Measurements from ENCODE around the gene TNFSF13. TPM values are rescaled to one million over a fixed set of nuclear protein-coding genes. Genes with fewer than 3 reads are reported as not detected.

TNFSF13 gene
- total and polyA plus RNA-seq, 3 experiments from 2014 or later, result 0.80 to 1.6 TPM; not detected in 1

Other genes starting within 250 kb of the TNFSF13 start
Only the 30 nearest of the 31 such genes appear.
- gene NEURL4, start 229.4 kb upstream of the TNFSF13 start, total RNA-seq, result 10 to 100 TPM; 60.1 to 60.7 TPM
- gene NEURL4, start 229.4 kb upstream of the TNFSF13 start, polyA plus RNA-seq, result 2.7 TPM
- gene ACAP1, start 222.2 kb upstream of the TNFSF13 start, total RNA-seq, result 100 to 1,000 TPM; 216 to 225 TPM
- gene ACAP1, start 222.2 kb upstream of the TNFSF13 start, polyA plus RNA-seq, result 274 TPM
- gene KCTD11, start 206.6 kb upstream of the TNFSF13 start, total RNA-seq, result 1 to 10 TPM; 4.6 to 5.1 TPM
- 1.9 TPM for gene KCTD11, start 206.6 kb upstream of the TNFSF13 start, polyA plus RNA-seq
- not detected for gene TMEM95, start 203.6 kb upstream of the TNFSF13 start, total RNA-seq
- gene TMEM95, start 203.6 kb upstream of the TNFSF13 start, polyA plus RNA-seq, result not detected
- 1 to 10 TPM; 4.4 to 5.8 TPM for gene TNK1, start 177.7 kb upstream of the TNFSF13 start, total RNA-seq
- 3.1 TPM for gene TNK1, start 177.7 kb upstream of the TNFSF13 start, polyA plus RNA-seq
- 10 to 100 TPM; 79.1 to 81.6 TPM for gene PLSCR3, start 164.2 kb upstream of the TNFSF13 start, total RNA-seq
- gene PLSCR3, start 164.2 kb upstream of the TNFSF13 start, polyA plus RNA-seq, result 152 TPM
- 10 to 100 TPM; 45.4 to 51.4 TPM for gene TMEM256, start 154.7 kb upstream of the TNFSF13 start, total RNA-seq
- gene TMEM256, start 154.7 kb upstream of the TNFSF13 start, polyA plus RNA-seq, result 62.4 TPM
- 1 to 10 TPM; 5.6 to 6.6 TPM for gene NLGN2, start 150.9 kb upstream of the TNFSF13 start, total RNA-seq
- 0.06 TPM for gene NLGN2, start 150.9 kb upstream of the TNFSF13 start, polyA plus RNA-seq
- not detected for gene SPEM1, start 138.4 kb upstream of the TNFSF13 start, total RNA-seq
- not detected for gene SPEM1, start 138.4 kb upstream of the TNFSF13 start, polyA plus RNA-seq
- not detected for gene SPEM2, start 133.1 kb upstream of the TNFSF13 start, total RNA-seq
- not detected for gene SPEM2, start 133.1 kb upstream of the TNFSF13 start, polyA plus RNA-seq
- not detected for gene SPEM3, start 129.9 kb upstream of the TNFSF13 start, total RNA-seq
- gene SPEM3, start 129.9 kb upstream of the TNFSF13 start, polyA plus RNA-seq, result not detected
- gene TMEM102, start 123.3 kb upstream of the TNFSF13 start, total RNA-seq, result 10 to 100 TPM; 11.1 to 11.9 TPM
- 23.3 TPM for gene TMEM102, start 123.3 kb upstream of the TNFSF13 start, polyA plus RNA-seq
- 1 to 10 TPM in 1 of 2 experiments, under 1 TPM in 1; 0.85 to 1.1 TPM for gene FGF11, start 119.2 kb upstream of the TNFSF13 start, total RNA-seq
- 0.12 TPM for gene FGF11, start 119.2 kb upstream of the TNFSF13 start, polyA plus RNA-seq
- gene CHRNB1, start 113.7 kb upstream of the TNFSF13 start, total RNA-seq, result 1 to 10 TPM; 6.0 to 6.3 TPM
- gene CHRNB1, start 113.7 kb upstream of the TNFSF13 start, polyA plus RNA-seq, result 24.7 TPM
- 10 to 100 TPM; 22.8 to 23.1 TPM for gene ZBTB4, start 79.1 kb upstream of the TNFSF13 start, total RNA-seq
- gene ZBTB4, start 79.1 kb upstream of the TNFSF13 start, polyA plus RNA-seq, result 24.1 TPM
- not detected for gene SLC35G6, start 77.3 kb upstream of the TNFSF13 start, total RNA-seq
- gene SLC35G6, start 77.3 kb upstream of the TNFSF13 start, polyA plus RNA-seq, result 0.12 TPM
- gene POLR2A, start 74.4 kb upstream of the TNFSF13 start, total RNA-seq, result 100 to 1,000 TPM; 190 to 192 TPM
- gene POLR2A, start 74.4 kb upstream of the TNFSF13 start, polyA plus RNA-seq, result 69.6 TPM
- 10 to 100 TPM; 18.6 to 22.5 TPM for gene TNFSF12, start 9.7 kb upstream of the TNFSF13 start, total RNA-seq
- gene TNFSF12, start 9.7 kb upstream of the TNFSF13 start, polyA plus RNA-seq, result 60.8 TPM
- 100 to 1,000 TPM; 111 to 121 TPM for gene SENP3, start 3.2 kb downstream of the TNFSF13 start, total RNA-seq
- gene SENP3, start 3.2 kb downstream of the TNFSF13 start, polyA plus RNA-seq, result 12.0 TPM
- gene CD68, start 20.9 kb downstream of the TNFSF13 start, total RNA-seq, result 10 to 100 TPM; 11.1 to 12.7 TPM
- gene CD68, start 20.9 kb downstream of the TNFSF13 start, polyA plus RNA-seq, result 1.2 TPM
- 100 to 1,000 TPM; 115 to 124 TPM for gene MPDU1, start 25.1 kb downstream of the TNFSF13 start, total RNA-seq
- gene MPDU1, start 25.1 kb downstream of the TNFSF13 start, polyA plus RNA-seq, result 40.5 TPM
- under 1 TPM; 0.29 to 0.31 TPM for gene SOX15, start 31.3 kb downstream of the TNFSF13 start, total RNA-seq
- not detected for gene SOX15, start 31.3 kb downstream of the TNFSF13 start, polyA plus RNA-seq
- gene FXR2, start 56.1 kb downstream of the TNFSF13 start, total RNA-seq, result 10 to 100 TPM; 45.7 to 45.9 TPM
- 20.4 TPM for gene FXR2, start 56.1 kb downstream of the TNFSF13 start, polyA plus RNA-seq
- gene SAT2, start 69.1 kb downstream of the TNFSF13 start, total RNA-seq, result 10 to 100 TPM; 18.4 to 21.6 TPM
- gene SAT2, start 69.1 kb downstream of the TNFSF13 start, polyA plus RNA-seq, result 37.0 TPM
- not detected for gene SHBG, start 71.4 kb downstream of the TNFSF13 start, total RNA-seq
- not detected for gene SHBG, start 71.4 kb downstream of the TNFSF13 start, polyA plus RNA-seq
- gene ATP1B2, start 92.2 kb downstream of the TNFSF13 start, total RNA-seq, result under 1 TPM; 0.40 to 0.53 TPM
- gene ATP1B2, start 92.2 kb downstream of the TNFSF13 start, polyA plus RNA-seq, result not detected
- 100 to 1,000 TPM; 150 to 151 TPM for gene TP53, start 128.7 kb downstream of the TNFSF13 start, total RNA-seq
- gene TP53, start 128.7 kb downstream of the TNFSF13 start, polyA plus RNA-seq, result 33.5 TPM
- gene WRAP53, start 129.7 kb downstream of the TNFSF13 start, total RNA-seq, result 10 to 100 TPM; 29.1 to 31.3 TPM
- 16.6 TPM for gene WRAP53, start 129.7 kb downstream of the TNFSF13 start, polyA plus RNA-seq
- gene EFNB3, start 146.5 kb downstream of the TNFSF13 start, total RNA-seq, result not detected
- not detected for gene EFNB3, start 146.5 kb downstream of the TNFSF13 start, polyA plus RNA-seq
- gene DNAH2, start 159.0 kb downstream of the TNFSF13 start, total RNA-seq, result not detected
- gene DNAH2, start 159.0 kb downstream of the TNFSF13 start, polyA plus RNA-seq, result not detected

Data from CD8-positive, alpha-beta memory T cell (primary cell).